GM19099 (cell line): ENCODE results near the gene ZBTB6.

Experiments used
- POLR2A ChIP-seq: IDR thresholded peaks from 3 replicates; pipeline ENCODE4 v1.6.1; 2011; ENCODE audit warnings: low read depth; ENCODE audit not compliant: insufficient read length; ENCODE audit errors: extremely low read depth

ZBTB6 gene

DNA sequence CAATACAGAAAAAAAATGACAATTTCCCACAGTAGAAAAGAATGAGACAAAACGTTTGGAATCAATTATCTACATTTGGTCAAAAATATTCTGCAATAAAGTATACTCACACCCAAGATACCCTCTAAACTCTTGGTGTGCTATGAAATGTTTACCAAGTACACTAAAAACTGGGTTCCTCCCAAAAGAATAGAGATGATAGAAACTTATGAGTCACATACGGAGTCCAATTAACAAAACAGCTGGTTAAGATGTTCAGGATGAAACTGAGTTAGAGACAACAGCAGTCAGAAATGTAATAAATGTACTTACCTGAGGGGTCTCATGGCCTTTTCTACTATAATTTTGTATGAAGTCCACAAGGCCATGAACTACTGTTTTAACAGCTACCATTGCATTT is 33.7 kb downstream of the ZBTB6 start:
- no peak for TF ChIP-seq POLR2A

DNA sequence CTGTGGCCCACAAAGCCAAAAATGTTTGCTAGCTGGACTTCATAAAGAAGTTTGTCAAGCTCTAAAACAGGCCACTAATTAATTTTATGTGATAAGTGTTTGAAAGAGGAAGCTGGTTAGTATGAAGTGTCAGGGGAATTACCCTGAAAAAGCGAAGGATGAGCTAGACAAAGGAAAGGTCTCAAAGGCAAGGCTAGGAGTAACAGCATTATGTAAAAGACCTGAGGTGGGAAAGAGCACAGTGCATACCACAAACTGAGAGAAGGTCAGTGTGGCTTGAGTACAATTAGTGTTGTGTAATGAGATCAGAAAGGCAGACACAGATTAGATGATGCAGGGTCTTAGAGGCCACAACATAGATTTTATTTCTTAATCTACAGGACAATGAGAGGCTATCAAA is 37.6 kb downstream of the ZBTB6 start:
- no peak for TF ChIP-seq POLR2A

DNA sequence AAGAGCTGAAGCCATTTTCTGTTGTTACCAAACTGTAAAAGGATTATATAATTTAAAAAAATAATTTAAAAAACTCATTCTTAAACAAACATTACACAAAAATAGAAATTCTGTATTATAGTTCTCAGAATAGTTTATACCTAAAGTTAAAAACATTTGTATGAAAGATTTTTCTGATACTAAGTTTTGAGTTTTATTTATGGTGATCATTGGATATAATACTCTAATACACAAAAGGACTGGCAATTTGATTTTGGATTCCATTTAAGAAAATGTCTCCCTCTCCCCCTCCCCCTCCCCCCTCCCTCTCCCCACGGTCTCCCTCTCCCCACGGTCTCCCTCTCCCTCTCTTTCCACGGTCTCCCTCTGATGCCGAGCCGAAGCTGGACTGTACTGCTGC is 47.0 kb downstream of the ZBTB6 start:
- TF ChIP-seq POLR2A = no peak

DNA sequence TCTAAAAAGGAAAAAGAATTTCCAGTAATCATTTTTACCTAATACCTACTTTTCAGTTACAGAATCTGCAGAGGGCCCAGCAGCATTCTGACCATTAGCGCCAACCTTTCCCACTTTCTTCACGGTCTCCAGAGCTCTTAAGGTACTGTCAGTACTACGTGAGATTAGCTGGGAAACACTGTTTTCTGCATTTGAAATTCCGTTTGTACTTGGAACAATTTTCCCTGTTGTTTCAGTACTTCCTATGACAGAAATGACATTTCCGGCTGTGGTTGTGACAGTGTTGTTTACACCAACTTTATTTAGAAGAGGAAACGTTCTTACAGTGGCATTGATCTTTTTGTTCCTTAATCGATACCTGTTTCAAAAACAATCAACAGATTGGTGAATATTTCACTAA is 47.8 kb downstream of the ZBTB6 start:
- TF ChIP-seq POLR2A = no peak

DNA sequence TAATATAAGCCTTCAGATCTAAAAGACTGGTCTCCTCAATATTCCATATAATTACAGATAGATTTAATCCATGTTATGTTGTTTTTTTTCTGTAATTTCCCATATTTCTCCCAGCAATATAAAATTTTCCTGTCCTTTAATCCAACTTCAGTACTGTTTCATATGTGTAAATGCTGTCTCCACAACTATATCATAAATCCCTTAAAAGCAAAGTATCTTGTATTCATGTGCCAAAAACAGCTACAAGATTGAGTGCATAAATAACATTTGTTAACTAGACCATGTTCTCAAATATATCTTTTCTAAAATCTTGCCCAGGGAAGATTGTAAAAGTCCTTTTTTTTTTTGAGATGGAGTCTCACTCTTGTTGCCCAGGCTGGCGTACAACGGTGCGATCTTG is 49.7 kb downstream of the ZBTB6 start:
- TF ChIP-seq POLR2A = no peak

DNA sequence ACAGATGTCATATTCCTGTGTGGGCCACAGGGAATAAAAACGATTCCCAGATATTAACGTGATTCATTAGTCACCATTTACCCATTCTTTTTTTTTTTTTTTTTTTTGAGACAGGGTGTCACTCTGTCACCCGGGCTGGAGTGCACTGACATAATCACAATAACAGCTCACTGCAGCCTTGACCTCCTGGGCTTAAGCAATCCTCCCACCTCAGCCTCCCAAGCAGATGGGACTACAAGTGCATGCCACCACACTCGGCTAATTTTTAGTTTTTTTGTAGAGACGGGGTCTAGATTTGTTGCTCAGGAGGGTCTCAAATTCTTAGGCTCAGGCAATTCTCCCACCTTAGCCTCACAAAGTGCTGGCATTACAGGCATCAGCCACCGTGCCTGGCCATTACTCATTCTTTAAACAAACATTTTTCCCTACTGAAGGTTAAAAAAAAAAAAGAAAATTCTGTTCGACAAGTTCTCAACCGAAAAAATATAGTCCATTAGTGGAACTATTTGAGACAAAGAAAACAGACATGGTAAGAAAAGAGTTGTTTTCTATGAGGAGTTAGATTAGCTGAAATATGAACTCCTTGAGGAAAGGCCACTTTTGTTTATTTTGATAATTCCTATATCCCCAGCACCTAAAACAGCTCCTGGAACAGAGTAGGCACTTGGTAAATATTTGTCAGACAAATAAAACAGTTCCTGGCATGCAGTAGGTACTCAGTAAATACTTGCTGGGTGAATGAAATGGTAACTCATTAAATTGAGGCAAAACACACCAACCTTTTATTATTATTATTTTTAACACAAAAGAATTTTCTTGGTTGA is 52.6 kb downstream of the ZBTB6 start:
- no peak for TF ChIP-seq POLR2A
